ENCODE results near the gene ATXN1.

The ATXN1 gene

GRCh38 chr6:16438718-16439591 is 322.3 kb downstream of the ATXN1 start:
- no peak for DNase-seq (ENCODE audit: low spot score)

- DNase-seq (ENCODE audit: low spot score) = no peak
These were observed 323.3 kb downstream of the ATXN1 start for GRCh38 chr6:16437984-16438383.

- DNase-seq (ENCODE audit: low spot score) = no peak
These were observed 324.2 kb downstream of the ATXN1 start for GRCh38 chr6:16437095-16437494.

GRCh38 chr6:16436550-16436949 is 324.7 kb downstream of the ATXN1 start:
- DNase-seq (ENCODE audit: low spot score) = no peak

- no peak for DNase-seq (ENCODE audit: low spot score)
These were observed 326.4 kb downstream of the ATXN1 start for GRCh38 chr6:16434885-16435284.

- no peak for DNase-seq (ENCODE audit: low spot score)
These were observed 327.8 kb downstream of the ATXN1 start for GRCh38 chr6:16433338-16433890.

- no peak for DNase-seq (ENCODE audit: low spot score)
These were observed 328.9 kb downstream of the ATXN1 start for GRCh38 chr6:16432075-16433032.

- DNase-seq (ENCODE audit: low spot score) = no peak
These were observed 330.2 kb downstream of the ATXN1 start for GRCh38 chr6:16431106-16431505.

GRCh38 chr6:16430391-16431089 is 330.7 kb downstream of the ATXN1 start:
- DNase-seq (ENCODE audit: low spot score) = no peak

- DNase-seq (ENCODE audit: low spot score) = no peak
These were observed 331.6 kb downstream of the ATXN1 start for GRCh38 chr6:16429669-16430068.

GRCh38 chr6:16427124-16427523 is 334.1 kb downstream of the ATXN1 start:
- no peak for DNase-seq (ENCODE audit: low spot score)

- DNase-seq (ENCODE audit: low spot score) = no peak
These were observed 335.2 kb downstream of the ATXN1 start for GRCh38 chr6:16425881-16426615.

- no peak for DNase-seq (ENCODE audit: low spot score)
These were observed 339.7 kb downstream of the ATXN1 start for GRCh38 chr6:16421462-16421960.

GRCh38 chr6:16420715-16421461 is 340.4 kb downstream of the ATXN1 start:
- DNase-seq (ENCODE audit: low spot score) = no peak

- no peak for DNase-seq (ENCODE audit: low spot score)
These were observed 340.9 kb downstream of the ATXN1 start for GRCh38 chr6:16420337-16420714.

- no peak for DNase-seq (ENCODE audit: low spot score)
These were observed 341.5 kb downstream of the ATXN1 start for GRCh38 chr6:16419636-16420336.

GRCh38 chr6:16418151-16418550 is 343.1 kb downstream of the ATXN1 start:
- DNase-seq (ENCODE audit: low spot score) = no peak

- DNase-seq (ENCODE audit: low spot score) = no peak
These were observed 345.6 kb downstream of the ATXN1 start for GRCh38 chr6:16415677-16416076.

- DNase-seq (ENCODE audit: low spot score) = peak; percentile 65
These were observed 347.1 kb downstream of the ATXN1 start for GRCh38 chr6:16414205-16414604.

GRCh38 chr6:16413399-16413798 is 347.9 kb downstream of the ATXN1 start:
- DNase-seq (ENCODE audit: low spot score) = no peak

Measured in putamen (tissue), 1 donor.